Erythroblast (primary cell): ENCODE data around the gene GREM2.

Source experiments
- GATA1 ChIP-seq: IDR thresholded peaks from 2 replicates; pipeline ENCODE4 v1.6.1; 2011; ENCODE audit warnings: low read depth, mild to moderate bottlenecking, control low read depth, low read length, moderate library complexity
- POLR2A ChIP-seq: IDR thresholded peaks from 2 replicates; pipeline ENCODE4 v1.6.1; 2011; ENCODE audit warnings: mild to moderate bottlenecking, low read length

DNA sequence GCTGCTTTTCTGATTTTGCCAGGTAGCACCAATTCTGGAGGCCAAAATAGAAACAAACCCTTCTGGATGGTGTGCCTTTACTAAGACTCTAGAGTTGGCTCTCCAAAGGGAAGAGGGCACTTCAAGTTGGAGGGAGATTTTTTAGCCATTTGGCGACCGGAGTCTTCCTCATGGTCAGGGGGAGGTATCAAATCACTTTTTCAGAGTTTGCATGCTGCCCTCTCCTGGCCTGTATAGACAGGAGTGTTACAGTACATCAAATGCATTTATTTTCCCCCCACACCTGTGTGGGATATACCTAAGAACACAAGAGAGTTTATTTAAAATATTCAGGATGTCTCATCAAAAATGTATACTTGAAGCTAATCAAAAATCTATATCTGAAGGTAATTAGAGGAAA is 3.2 kb downstream of the GREM2 start:
- no peak for TF ChIP-seq POLR2A
- TF ChIP-seq GATA1, result no peak
